Erythroblast (primary cell): Measurements from ENCODE around the gene MGAT5.

Experiments used
- GATA1 ChIP-seq: IDR thresholded peaks from 2 replicates; pipeline ENCODE4 v1.6.1; 2011; ENCODE audit warnings: low read depth, mild to moderate bottlenecking, control low read depth, low read length, moderate library complexity
- POLR2A ChIP-seq: IDR thresholded peaks from 2 replicates; pipeline ENCODE4 v1.6.1; 2011; ENCODE audit warnings: mild to moderate bottlenecking, low read length

GRCh38 chr2:134310107-134311079 is 56.5 kb downstream of the MGAT5 start:
- TF ChIP-seq POLR2A (no peak), GATA1 (no peak)
